Right atrium auricular region (tissue), 2 donors: ENCODE results near the gene CCSER2. TPM values are rescaled to one million over a fixed set of nuclear protein-coding genes. Genes with fewer than 3 reads are reported as not detected.

Experiments used
- DNase-seq: peaks from one replicate; pipeline ENCODE4 v3.0.0-alpha.2; 2019; ENCODE audit warnings: low spot score
- H3K27ac ChIP-seq, 2 donors: fragments of 200-600 bp; sonication (generic); 1 replicate in 1 of 2; 2 replicates in 1 of 2; pipeline ENCODE4 v1.5.1; 2016 to 2019
- H3K27me3 ChIP-seq, 2 donors: fragments of 200-600 bp; sonication (generic); one replicate each; pipeline versions ENCODE4 v1.5.1 to v1.6.0; 2017 to 2019
- H3K36me3 ChIP-seq: fragments of 200-600 bp; sonication (generic); one replicate; pipeline ENCODE4 v1.5.1; 2016
- H3K4me1 ChIP-seq, 2 donors: fragments of 200-600 bp; sonication (generic); one replicate each; pipeline versions ENCODE4 v1.5.1 to v1.6.0; 2017 to 2019
- H3K4me3 ChIP-seq, 2 donors: fragments of 200-600 bp; sonication (generic); 1 replicate in 1 of 2; 2 replicates in 1 of 2; pipeline ENCODE4 v1.5.1; 2017 to 2019; ENCODE audit warnings: mild to moderate bottlenecking in 1 of 2, moderate library complexity in 1 of 2
- H3K9me3 ChIP-seq, 2 donors: fragments of 200-600 bp; sonication (generic); one replicate each; pipeline ENCODE4 v1.5.1; 2019
- CTCF ChIP-seq, 2 donors: fragments of 200-600 bp; sonication (generic); IDR thresholded peaks; one replicate each; pipeline ENCODE4 v1.5.1; 2019; ENCODE audit warnings: antibody characterized with exemption in 2 of 2
- total RNA-seq, 2 donors: library from RNA; depleted of rRNA; stranded (reverse); fragments of >200 nt; gene quantifications; one replicate each; pipeline ENCODE4 v1.1.0, GENCODE V29; 2016

The CCSER2 gene
- total RNA-seq, 2 donors from 2014 or later: 77.1 to 91.6 TPM

DNA sequence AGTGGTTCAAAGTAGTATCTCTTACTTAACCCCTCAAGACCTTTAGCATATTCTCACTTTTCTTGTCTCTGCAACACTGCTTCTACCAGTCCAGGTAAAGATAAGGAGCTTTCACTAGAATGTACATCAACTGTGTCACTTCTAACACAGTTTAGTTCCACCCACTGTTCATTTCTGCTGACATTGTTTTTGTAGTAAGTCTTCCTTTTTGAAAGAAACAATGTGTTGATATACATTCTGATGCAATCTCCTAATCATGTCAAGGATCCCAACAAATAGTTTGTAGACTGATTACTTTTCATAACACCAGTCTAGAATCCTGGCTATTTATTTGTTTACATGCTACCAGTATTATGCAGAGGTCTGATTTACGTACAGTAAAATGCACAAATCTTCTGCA, 47.5 kb downstream of the CCSER2 start:
- Histone ChIP-seq H3K27ac (no peak overlapping the region), H3K27me3 (no peaks in the 10 kb centered on the region), H3K36me3 (peaks cover 24% of the 10 kb centered on the region), H3K9me3 (no peaks in the 10 kb centered on the region), H3K4me1 (no peaks in the 10 kb centered on the region), H3K4me3 (no peak overlapping the region)
- no peak for TF ChIP-seq CTCF (IDR thresholded peaks at IDR 0.05)
- DNase-seq: no peak

DNA sequence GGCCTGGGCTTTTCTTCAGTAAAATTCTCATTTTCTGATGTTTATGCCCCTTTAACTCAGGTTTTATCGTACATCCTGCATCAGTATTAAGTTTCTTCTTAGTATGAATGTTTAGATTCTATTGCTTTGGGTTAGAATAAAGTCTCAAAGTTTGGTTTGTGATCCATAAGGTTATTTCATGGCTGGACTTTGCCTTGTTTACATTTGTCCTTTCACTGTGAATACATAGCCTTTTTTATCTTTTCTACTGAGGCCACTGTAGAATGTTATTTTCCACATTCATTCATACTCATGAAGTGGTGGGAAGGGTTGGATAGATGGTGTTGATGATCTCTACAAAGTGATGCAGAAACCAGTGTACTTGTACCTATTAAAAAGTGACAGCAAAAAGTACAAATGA, 59.8 kb downstream of the CCSER2 start:
- no peak for DNase-seq
- TF ChIP-seq CTCF (IDR thresholded peaks at IDR 0.05): no peak
- H3K27me3 ChIP-seq: no peaks in the 10 kb centered on the region
- no peak overlapping the region for H3K27ac ChIP-seq
- no peaks in the 10 kb centered on the region for H3K9me3 ChIP-seq
- H3K4me3 ChIP-seq: no peak overlapping the region
- no peaks in the 10 kb centered on the region for H3K4me1 ChIP-seq
- no peaks in the 10 kb centered on the region for H3K36me3 ChIP-seq

- DNase-seq: no peak
- Histone ChIP-seq H3K4me1 (no peaks in the 10 kb centered on the region), H3K4me3 (no peak overlapping the region), H3K36me3 (no peaks in the 10 kb centered on the region), H3K27me3 (no peaks in the 10 kb centered on the region), H3K9me3 (no peaks in the 10 kb centered on the region), H3K27ac (no peak overlapping the region)
- no peak for TF ChIP-seq CTCF (IDR thresholded peaks at IDR 0.05)
These were observed 62.0 kb downstream of the CCSER2 start for GRCh38 chr10:84390364-84390763.

DNA sequence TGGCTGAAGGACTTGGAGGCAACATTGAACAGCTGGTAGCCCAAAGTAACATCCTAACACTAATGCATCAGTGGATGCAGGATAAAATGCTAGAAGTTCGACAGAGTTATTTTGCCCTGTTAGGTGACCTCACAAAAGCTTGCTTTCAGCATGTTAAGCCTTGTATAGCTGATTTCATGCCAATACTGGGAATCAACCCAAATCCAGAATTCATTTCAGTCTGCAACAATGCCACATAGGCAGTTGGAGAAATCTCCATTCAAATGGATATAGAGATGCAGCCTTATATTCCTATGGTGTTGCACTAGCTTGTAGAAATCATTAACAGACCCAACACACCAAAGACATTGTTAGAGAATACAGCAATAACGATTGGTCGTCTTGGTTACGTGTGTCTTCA, 62.9 kb downstream of the CCSER2 start:
- H3K4me3 ChIP-seq: no peak overlapping the region
- TF ChIP-seq CTCF (IDR thresholded peaks at IDR 0.05): no peak

DNA sequence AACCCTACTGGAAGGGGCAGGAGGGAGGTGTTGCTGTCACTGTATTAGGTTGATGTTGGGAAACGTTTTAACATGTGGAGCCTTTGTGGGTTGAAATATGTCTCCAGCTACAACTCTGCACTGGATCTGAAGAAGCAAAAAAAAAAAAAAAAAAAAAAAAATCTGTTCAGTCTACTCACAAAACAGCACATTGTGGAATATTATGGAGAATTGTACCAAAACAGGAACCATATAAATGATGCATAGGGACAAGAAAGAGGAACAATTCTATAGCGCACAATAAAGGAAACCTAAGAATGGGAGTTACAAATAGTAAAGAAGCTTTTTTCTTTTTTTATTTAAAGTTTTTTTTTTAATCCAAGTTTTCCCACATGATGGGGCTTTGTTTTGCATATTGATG, 63.8 kb downstream of the CCSER2 start:
- H3K27ac ChIP-seq: no peak overlapping the region
- no peak for DNase-seq
- H3K4me1 ChIP-seq: no peaks in the 10 kb centered on the region
- no peaks in the 10 kb centered on the region for H3K27me3 ChIP-seq
- no peaks in the 10 kb centered on the region for H3K36me3 ChIP-seq
- H3K9me3 ChIP-seq: no peaks in the 10 kb centered on the region
- no peak for TF ChIP-seq CTCF (IDR thresholded peaks at IDR 0.05)
- no peak overlapping the region for H3K4me3 ChIP-seq

More for the DNA sequence above, 62.9 kb downstream of the CCSER2 start:
- no peaks in the 10 kb centered on the region for H3K4me1 ChIP-seq
- H3K36me3 ChIP-seq: no peaks in the 10 kb centered on the region
- H3K9me3 ChIP-seq: no peaks in the 10 kb centered on the region
- no peaks in the 10 kb centered on the region for H3K27me3 ChIP-seq
- DNase-seq: no peak
- no peak overlapping the region for H3K27ac ChIP-seq

DNA sequence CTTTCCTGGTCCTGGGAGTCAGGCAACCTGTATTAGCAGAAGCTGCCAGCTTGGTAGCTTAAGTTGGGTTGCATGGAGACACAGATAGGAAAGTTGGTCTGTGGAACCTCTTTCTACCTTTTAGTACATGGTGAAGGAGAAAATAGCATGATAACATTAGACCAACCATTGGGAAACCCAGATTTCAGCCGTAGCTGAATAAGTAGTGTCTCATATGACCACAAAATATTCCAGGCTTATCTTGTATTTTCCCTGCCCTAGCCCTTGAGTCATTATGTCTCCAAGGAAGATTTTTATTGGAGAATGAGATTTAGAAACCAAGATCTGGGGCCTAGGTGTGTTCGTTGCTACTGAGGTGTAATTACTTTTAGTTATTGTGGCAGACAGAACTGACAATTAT, 67.2 kb downstream of the CCSER2 start:
- no peak for TF ChIP-seq CTCF (IDR thresholded peaks at IDR 0.05)
- no peak overlapping the region for H3K4me3 ChIP-seq

More for the DNA sequence above, 67.2 kb downstream of the CCSER2 start:
- H3K9me3 ChIP-seq: no peaks in the 10 kb centered on the region
- peaks cover 0 to 11% of the 10 kb centered on the region in 2 donors for H3K4me1 ChIP-seq
- no peak for DNase-seq
- H3K27me3 ChIP-seq: no peaks in the 10 kb centered on the region
- no peak overlapping the region for H3K27ac ChIP-seq
- no peaks in the 10 kb centered on the region for H3K36me3 ChIP-seq
